GM23338 (cell line): Measurements from ENCODE around the gene P2RY4.

ENCODE experiments used
- CREB1 ChIP-seq: fragments of 250-450 bp; sonication (Bioruptor Pico); IDR thresholded peaks from 2 replicates; pipeline ENCODE4 v1.5.0; 2020; ENCODE audit warnings: low read depth, mild to moderate bottlenecking, moderate library complexity
- CTCF ChIP-seq, 2 experiments: fragments of 200-600 bp in 1 of 2; sonication (generic) in 1 of 2; conservative IDR thresholded peaks; 2 replicates each; pipeline versions ENCODE4 v1.5.1 to v1.6.1; 2016 to 2017; ENCODE audit warnings: antibody characterized with exemption in 2 of 2, low read depth in 2 of 2, mild to moderate bottlenecking in 2 of 2, moderate library complexity in 1 of 2
- ETS1 ChIP-seq: IDR thresholded peaks from 2 replicates; pipeline ENCODE4 v1.6.1; 2016; ENCODE audit warnings: antibody characterized with exemption
- EZH2 ChIP-seq: fragments of 200-600 bp; sonication (generic); IDR thresholded peaks from one replicate; pipeline ENCODE4 v1.8.0; 2017; ENCODE audit warnings: antibody characterized with exemption, mild to moderate bottlenecking, low read depth; ENCODE audit not compliant: unreplicated experiment
- EZH2phosphoT487 ChIP-seq: fragments of 200-600 bp; sonication (generic); IDR thresholded peaks from one replicate; pipeline ENCODE4 v1.8.1; 2018; ENCODE audit warnings: antibody characterized with exemption; ENCODE audit not compliant: unreplicated experiment
- JUNB ChIP-seq: IDR thresholded peaks from one replicate; pipeline ENCODE4 v1.6.1; 2016; ENCODE audit warnings: antibody characterized with exemption; ENCODE audit not compliant: unreplicated experiment
- NANOG ChIP-seq: IDR thresholded peaks from 2 replicates; pipeline ENCODE4 v1.6.1; 2016; ENCODE audit warnings: antibody characterized with exemption, borderline replicate concordance
- POLR2AphosphoS5 ChIP-seq: IDR thresholded peaks from 2 replicates; pipeline ENCODE4 v1.6.1; 2016; ENCODE audit warnings: antibody characterized with exemption, low read depth
- REST ChIP-seq: IDR thresholded peaks from one replicate; pipeline ENCODE4 v1.6.1; 2018; ENCODE audit warnings: antibody characterized with exemption; ENCODE audit not compliant: unreplicated experiment
- STAT1 ChIP-seq: IDR thresholded peaks from one replicate; pipeline ENCODE4 v1.6.1; 2016; ENCODE audit warnings: antibody characterized with exemption; ENCODE audit not compliant: unreplicated experiment
- ZNF331 ChIP-seq: fragments of 250-450 bp; sonication (Bioruptor Pico); IDR thresholded peaks from 2 replicates; pipeline ENCODE4 v1.5.0; 2020; ENCODE audit warnings: low read depth, mild to moderate bottlenecking, moderate library complexity
- ZNF462 ChIP-seq: fragments of 250-450 bp; sonication (Bioruptor Pico); IDR thresholded peaks from 2 replicates; pipeline ENCODE4 v1.5.0; 2020; ENCODE audit warnings: mild to moderate bottlenecking, moderate library complexity

GRCh38 chrX:70280573-70280972, 20.6 kb upstream of the P2RY4 start:
- TF ChIP-seq CTCF (conservative IDR thresholded peaks at IDR 0.05; ENCODE audit: low read depth in 2 of 2) (no peak), EZH2phosphoT487 (no peak), EZH2 (no peak), ZNF331 (CRISPR knock-in tag) (no peak), REST (peak; percentile 29), POLR2AphosphoS5 (no peak), CREB1 (CRISPR knock-in tag) (no peak), ETS1 (no peak), ZNF462 (CRISPR knock-in tag) (no peak), JUNB (no peak), NANOG (no peak), STAT1 (no peak)
